SH-SY5Y (cell line): ENCODE results near the gene PHC2.

Source experiments
- GATA2 ChIP-seq: IDR thresholded peaks from 2 replicates; pipeline ENCODE4 v1.6.1; 2011; ENCODE audit warnings: mild to moderate bottlenecking, low read depth, low read length
- GATA3 ChIP-seq: IDR thresholded peaks from 2 replicates; pipeline ENCODE4 v1.6.1; 2011; ENCODE audit warnings: low read depth, mild to moderate bottlenecking, low read length, moderate library complexity

DNA sequence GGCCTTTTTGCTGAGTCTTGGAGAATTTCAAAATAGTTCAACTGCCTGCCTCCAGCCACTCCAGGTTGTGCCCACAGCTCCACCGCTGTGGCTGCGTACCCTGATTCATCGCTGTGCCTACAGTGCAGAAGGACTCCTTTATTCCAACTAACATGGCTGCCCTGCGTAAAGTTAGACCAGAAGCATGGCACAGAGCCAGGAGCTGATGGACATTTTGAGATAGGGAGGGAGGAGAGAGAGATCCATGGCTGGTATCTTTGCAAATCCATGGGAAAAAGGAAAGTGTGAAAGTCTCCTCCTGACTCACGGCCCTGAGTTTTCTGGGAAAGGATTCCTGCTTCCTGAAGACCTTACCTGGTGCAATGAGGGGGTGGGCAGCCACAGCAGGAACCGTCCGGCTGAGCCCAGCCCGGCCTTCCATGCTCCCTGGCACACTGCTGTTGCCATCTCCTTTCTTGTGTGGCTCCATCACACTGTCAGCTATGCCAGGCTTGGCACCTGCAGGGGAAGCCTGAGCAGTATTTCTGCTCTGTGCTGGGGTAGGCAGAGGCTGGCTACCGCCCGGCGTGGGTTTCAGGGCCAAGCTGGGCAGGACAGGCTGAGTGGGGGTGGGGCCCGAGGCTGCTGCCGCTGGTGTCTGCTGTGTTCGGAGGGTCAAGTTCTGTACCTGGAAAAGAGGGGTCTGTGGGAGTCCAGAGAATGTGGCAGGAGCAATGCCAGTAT lies 64.0 kb downstream of the PHC2 start:
- peak; percentile 51; the same call in 1 of the 2 replicates for TF ChIP-seq GATA2
- TF ChIP-seq GATA3 = no peak
